Stimulated activated CD8-positive, alpha-beta memory T cell treated with anti-CD3 and anti-CD28 coated beads, Interleukin-4, amount 100 ng/mL, for 48 hours (primary cell): ENCODE data around the gene CLCNKB.
"Not testable (repeated sequence)": the region's sequence is repeated elsewhere in the genome, so short reads cannot be mapped to it uniquely, and the experiment has no call there.

Source experiments
- DNase-seq: peaks from one replicate; pipeline ENCODE4 v3.0.0-alpha.2; 2020

The CLCNKB gene

DNA sequence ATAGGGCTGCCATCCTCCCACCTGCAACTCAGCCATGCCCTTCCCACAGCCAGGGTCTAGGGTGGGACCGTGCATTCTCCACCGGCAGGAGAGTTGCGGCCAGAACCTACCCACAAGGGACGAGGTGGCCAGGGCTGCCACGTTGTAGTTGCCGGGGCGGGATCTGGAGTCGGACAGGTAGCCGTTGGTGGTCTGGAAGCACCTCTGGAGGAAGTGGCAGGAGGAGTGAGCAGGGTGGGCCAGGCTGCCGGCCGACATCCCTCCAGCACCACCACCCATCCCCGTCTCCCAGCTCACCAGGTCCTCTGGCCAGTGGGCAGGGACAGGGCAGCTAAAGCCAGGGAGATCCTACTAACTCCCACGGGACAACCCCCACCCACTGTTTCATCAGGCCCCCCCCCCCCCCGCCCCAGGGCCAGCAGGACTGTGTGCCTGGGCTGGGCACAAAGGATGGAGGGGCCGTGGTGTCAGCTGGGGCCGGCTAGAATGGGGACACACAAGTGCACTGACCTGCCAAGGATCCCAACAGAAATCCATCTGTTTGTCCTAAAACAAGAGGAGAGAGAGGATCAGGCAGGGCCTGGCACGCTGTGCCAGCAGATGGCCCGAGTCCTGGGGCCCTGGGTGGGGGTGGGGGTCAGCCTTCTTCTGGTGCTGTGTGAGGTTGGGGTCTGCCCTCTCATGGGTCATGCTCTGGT, 18.6 kb downstream of the CLCNKB start:
- DNase-seq = not testable (repeated sequence)

- DNase-seq = not testable (repeated sequence)
These were observed 19.1 kb downstream of the CLCNKB start for GRCh38 chr1:16062687-16063075.

GRCh38 chr1:16063226-16063829, 19.7 kb downstream of the CLCNKB start:
- DNase-seq = no peak

DNA sequence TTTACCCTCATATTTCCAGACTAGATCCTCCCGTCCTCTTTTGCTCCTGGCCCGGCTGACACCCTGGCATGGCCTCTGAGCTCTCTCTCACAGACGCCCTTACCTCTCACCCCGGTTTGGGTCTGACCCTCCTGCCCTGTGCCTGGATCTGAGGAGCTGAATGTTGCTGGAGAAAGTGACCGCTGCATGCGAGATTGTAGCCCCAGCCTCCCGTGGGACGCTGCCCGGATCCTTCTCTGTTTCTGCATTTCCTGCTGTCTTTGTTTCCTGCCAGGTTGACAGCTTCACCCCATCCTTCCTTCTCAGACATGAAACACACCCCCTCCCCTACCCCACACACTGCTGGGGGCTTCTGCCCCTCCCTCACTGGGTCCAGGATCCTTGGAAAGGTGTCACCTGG, 20.3 kb downstream of the CLCNKB start:
- DNase-seq = no peak

DNA sequence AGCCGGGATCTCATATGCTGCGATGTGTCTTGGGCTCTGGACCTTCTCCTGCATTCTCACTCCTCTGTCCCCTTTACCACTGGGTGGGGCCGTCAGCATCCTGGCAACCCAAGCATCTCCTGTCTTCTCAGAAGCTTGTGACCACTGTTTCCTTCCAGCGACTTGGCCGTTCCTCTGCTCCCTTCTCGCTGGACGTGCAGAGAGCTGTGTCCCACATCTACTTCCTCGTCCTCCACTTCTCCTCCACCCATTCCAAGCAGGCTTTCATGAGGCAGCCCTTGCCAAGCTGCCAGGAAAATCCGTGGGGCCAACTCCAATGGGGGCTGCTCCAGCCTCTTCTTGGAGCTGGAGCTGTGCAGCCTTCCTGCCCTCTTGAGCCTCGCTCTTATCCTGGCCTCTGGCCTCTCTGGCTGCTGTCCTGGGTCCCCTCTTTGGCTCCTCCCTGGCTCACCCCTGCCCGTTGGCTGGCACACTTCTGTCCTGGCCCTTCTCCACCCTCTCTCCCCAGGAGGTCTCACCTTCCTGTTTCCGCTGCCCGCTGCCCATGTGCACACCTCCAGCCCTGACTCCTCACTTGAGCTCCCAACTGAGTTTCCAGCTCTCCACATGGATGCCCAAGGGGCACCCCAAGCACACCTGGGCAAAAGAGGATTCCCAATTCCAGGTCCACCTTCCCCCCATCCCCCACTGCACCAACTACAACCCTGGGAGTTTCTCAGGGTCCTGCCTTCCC, 21.1 kb downstream of the CLCNKB start:
- no peak for DNase-seq

DNA sequence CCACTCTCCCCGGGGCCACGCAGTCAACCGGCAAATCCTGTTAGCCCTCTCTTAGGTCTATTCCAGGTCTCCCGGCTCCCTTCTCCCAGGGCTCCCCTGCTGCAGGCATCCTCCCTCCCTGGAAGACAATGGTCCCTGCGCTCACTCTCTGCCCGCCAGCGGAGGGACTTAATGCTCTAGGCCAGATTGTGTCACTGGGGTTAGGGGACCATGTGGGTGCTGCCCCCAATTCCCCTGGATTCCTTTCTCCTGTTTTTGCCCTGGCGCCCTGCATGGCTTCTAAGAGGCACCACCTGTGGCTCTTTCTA, 21.6 kb downstream of the CLCNKB start:
- no peak for DNase-seq

DNA sequence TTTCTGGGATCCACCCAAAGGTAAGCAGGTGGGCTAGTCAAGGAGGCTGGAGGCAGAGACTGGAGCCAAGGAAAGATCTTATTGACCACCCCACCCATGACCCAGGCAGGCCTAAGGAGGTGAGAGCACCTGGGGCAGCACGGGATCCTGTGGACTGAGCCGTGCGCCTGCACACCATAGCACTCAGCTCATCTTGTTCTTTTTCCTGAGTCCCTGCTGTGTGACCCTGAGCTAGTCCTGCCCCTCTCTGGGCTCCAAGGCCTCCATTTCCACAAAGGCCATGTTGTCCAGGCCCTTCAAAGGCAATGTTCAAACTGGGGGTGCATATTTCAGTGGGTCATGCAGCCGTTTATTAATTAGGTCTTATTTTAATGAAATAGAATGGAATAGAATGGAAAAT, 22.7 kb downstream of the CLCNKB start:
- no peak for DNase-seq

DNA sequence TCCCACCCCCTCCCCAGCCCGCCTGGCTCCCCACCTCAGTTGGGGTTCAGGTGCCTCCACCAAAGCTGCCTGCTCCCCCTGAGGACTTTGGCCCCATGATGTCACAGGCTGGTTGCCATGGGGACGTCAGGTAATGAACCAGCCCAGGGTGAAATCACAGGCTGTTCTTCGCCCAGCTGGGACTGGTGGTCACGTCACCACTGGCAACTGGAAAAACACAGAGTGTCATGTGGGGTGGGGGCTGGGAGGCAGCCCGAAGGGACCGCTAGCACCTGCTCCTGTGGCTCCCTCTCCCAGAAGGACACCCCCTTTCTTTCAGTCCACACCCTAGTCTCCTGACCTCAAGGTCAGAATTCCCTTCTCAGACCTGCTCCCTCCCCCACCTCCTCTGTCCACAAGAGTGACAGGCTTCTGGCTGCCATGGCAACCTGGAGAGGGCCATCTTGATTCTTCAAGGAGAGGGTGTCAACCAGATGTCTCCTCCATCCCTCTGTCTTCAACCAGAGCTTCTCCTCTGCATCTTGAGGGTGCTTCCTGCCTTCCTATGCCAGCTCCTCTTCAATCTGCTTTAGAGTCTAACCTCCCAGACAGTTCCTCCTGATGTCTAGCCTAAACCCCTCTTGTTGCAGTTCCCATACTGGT, 23.7 kb downstream of the CLCNKB start:
- no peak for DNase-seq

- DNase-seq = no peak
These were observed 24.4 kb downstream of the CLCNKB start for GRCh38 chr1:16067933-16068332.

GRCh38 chr1:16068356-16069270, 25.0 kb downstream of the CLCNKB start:
- DNase-seq = no peak

GRCh38 chr1:16070640-16071355, 27.2 kb downstream of the CLCNKB start:
- DNase-seq = no peak

GRCh38 chr1:16071614-16072013, 28.0 kb downstream of the CLCNKB start:
- no peak for DNase-seq

GRCh38 chr1:16072095-16072494, 28.5 kb downstream of the CLCNKB start:
- no peak for DNase-seq

DNA sequence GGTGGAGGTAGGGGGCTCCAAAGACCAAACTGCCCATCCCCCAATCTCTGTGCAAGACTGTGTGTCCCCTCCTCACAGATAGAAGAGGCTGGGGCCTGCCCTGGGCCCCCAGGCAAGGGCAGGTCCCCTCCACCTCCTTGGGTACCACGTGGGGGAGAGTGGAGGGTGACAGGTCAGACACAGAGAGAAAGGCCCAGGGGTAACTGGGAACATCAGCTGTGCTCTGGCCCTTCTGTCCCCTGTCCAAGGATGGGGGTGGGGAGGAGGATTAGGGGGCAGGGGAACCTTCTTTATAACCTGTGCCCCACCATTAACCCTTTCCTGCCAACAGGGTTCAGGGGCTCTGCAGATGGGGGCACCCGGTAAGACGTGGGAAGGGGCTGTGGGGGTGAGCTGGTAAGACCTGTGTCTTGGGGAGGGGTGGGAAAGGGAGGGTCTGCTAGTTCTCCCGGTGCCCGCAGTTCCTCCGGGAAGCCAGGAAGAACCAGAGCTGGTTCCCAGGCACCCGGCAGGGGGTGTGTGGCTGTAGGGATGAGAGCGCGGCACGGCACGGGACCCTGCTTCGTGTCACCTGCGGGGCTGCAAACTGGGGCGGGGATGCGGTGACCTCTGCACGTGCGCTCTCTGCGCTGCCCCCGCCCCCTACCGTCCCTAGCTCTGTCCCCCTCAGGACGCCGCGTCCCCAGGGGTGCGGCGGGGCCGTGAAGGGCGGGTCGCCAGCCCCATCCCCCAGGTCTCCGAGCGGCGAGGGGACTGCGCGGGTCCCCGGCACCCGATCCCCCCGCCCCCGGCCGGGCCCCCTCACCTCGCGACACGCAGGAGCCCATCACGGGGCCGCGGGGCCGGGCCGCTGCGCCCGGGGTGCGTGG, 29.3 kb downstream of the CLCNKB start:
- DNase-seq = no peak

- peak; percentile 62 for DNase-seq
These were observed 30.0 kb downstream of the CLCNKB start, which contains the start of gene FAM131C for GRCh38 chr1:16073490-16074119. FAM131C (minus strand) TSS chr1:16073651; CDS start chr1:16073442, 209 bp downstream.

GRCh38 chr1:16074217-16074616, 30.6 kb downstream of the CLCNKB start:
- DNase-seq = no peak

DNA sequence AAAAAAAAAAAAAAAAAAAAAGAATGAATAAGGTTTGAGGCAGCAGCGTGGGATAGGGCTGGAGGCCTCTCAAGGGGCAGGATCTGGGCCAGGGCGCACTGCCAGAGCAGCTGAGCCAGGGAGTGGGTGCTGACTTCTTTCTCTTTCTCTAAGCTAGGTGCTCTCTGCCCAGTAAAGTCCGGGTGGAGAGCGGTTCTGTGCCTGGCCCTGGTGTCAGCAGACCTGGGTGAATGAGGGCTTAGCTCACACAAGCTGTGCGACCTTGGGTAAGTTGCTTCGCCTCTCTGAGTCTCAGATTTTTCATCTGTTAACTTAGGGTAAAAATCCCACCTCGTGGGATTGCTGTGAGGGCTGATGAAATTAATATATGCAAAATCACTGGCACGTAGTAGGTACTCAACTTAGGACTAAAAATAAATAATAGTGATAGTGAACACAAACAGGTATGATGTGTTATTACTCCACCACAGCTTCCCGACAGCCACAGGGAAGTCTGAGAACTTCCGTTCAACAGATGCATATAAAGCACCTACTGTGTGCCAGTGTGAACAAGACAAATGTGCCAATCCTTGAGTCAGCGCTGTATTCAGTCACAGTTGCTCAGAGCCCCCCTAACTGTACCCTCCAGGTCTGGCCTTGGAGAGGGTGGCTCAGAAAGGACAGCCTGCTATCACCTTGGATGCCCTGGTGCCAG, 31.9 kb downstream of the CLCNKB start:
- no peak for DNase-seq

DNA sequence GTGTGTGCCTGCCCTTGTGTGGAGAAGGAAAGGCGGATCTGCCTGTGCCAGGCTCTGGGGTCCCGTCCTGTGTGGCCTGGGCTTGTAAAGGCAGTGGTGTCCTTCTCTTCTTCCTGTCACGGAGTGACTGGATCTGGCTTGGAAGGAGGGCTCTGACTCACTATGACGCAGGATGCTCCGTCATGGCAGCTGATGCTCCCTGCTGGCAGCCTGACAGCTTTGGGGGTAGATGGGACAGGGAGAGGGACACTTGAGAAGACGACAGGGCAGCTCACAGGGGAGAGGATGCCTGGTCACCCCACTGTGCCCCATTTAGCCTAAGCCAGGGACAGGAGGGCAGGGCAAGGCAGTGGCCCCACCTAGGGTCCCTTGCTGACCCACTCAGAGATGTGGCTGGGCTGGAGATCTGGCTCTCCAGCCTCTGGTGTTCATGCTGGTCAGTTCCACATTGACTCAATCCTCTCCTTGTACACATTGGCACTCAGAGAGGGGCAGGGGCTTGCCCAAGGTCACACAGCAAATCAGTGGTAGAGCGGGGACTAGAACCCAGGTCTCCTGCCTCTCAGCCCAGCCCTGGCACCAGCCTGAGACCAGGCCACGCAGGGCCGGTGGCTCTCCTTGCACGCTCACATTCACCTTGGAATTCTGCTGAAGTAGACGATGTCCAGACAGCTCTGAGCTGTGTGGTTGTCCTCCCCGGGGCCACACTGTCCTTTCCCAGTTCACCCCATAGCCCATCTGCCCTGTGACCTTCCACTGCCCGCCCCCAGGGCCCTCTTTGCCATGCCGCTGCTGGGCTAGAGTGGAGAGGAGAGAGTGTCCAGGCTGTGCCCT, 32.7 kb downstream of the CLCNKB start:
- DNase-seq = no peak

DNA sequence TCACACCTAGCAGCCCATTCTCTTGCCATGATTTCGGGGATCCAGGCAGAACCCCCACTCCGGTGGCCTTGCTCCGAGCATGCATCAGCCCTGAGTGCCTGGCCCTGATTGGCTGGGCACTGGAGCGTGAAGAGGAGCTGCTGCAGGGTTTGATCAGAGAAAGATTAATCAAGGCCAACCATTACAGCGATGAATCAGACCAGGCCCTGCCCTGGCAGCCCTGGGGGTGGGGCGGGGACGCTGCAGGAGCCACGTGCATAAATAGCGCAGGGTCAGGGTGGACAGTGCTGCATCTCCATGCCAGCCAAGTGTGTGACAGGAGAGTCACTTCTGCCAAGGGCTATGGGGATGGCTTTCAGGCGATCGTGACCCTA, 33.3 kb downstream of the CLCNKB start:
- no peak for DNase-seq
